Motor neuron (in vitro differentiated cells): ENCODE results near the gene ANKRD36C. TPM values are rescaled to one million over a fixed set of nuclear protein-coding genes. Genes with fewer than 3 reads are reported as not detected.
"Not testable (repeated sequence)": the region's sequence is repeated elsewhere in the genome, so short reads cannot be mapped to it uniquely, and the experiment has no call there.

Experiments
- ATAC-seq, 8 experiments: fragments of 200-7000 bp; cut with Tn5 transposase; replicated peaks in 6 of 8; 2 replicates each; pipeline ENCODE4 v1.8.0; 2021; ENCODE audit warnings: mild to moderate bottlenecking in 8 of 8, moderate library complexity in 8 of 8
- H3K27ac ChIP-seq, 2 donors: fragments of 250-450 bp; sonication (Bioruptor Pico); 2 replicates each; pipeline ENCODE4 v1.9.0; 2021; ENCODE audit warnings: antibody characterized with exemption in 2 of 2, mild to moderate bottlenecking in 2 of 2, moderate library complexity in 1 of 2
- H3K4me1 ChIP-seq, 2 donors: fragments of 250-450 bp; sonication (Bioruptor Pico); replicated peaks in 1 of 2; 2 replicates each; pipeline ENCODE4 v1.6.1; 2021; ENCODE audit warnings: antibody characterized with exemption in 2 of 2, mild to moderate bottlenecking in 2 of 2, moderate library complexity in 1 of 2
- H3K4me3 ChIP-seq, 5 donors: fragments of 250-450 bp; sonication (Bioruptor Pico); 2 replicates each; pipeline ENCODE4 v1.9.0; 2021; ENCODE audit warnings: antibody characterized with exemption in 5 of 5, mild to moderate bottlenecking in 5 of 5, moderate library complexity in 4 of 5
- WGBS, 10 experiments: fragments of 450-650 bp; shearing (Covaris generic); methylation state at CpG; one replicate each; pipeline ENCODE4 v1.0.0; 2022; 5-methylcytosine and 5-hydroxymethylcytosine counted together
- in situ Hi-C, 9 experiments: fragments of 400-800 bp; cut with MboI; loops; one replicate each; pipeline ENCODE4 v1.15.0; 2021; ENCODE audit warnings: low sequenced_read_pairs in 9 of 9, low pct_unique_long_range_greater_than_20kb in 2 of 9; ENCODE audit not compliant: unreplicated experiment in 9 of 9
- total RNA-seq, 8 experiments: library from RNA; unstranded; fragments of 300-600 nt; gene quantifications; 2 replicates each; pipeline versions ENCODE4 v1.2.3 to v1.2.4, GENCODE V29; 2022

ANKRD36C gene
- 10 to 100 TPM in 7 of 8 experiments, 1 to 10 TPM in 1; 8.7 to 78.5 (median 39.5) TPM for total RNA-seq

DNA sequence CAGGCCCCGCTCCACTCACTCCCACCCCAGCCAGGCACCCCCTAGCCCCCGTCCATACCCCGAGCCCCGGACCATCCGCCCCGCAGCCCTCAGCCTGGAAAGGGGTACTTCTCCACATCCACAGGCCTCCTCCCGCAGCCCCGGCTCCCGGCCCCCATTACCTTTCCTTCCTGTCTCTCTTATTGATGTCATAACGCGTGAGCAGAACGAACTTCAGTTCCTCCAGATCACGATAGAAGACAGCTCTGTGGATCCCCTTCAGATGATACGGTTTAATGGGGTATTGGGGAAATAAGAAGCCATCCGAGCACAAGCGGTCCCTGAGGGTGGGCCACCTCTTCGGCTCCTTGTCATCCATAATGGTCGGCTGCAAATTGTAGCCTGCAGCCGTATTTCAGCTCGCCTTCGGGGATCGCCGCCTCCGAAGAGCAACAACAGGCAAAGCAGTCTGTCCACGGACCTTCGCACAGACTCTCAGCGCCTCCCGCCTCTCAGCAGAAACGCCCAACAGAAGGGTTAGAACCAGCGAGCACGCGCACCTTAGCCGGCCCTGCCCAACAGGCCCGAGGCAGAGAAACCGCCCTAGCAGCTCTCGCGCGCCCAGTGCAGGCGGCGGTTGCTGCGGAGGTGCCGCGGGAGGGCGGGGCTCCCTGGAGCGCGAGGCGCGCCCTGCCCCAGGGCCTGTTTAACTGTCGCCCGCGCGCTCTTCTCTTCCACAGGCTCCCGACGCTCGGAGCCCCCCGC lies at the start of gene ANKRD36C:
ANKRD36C (minus strand) TSS at position 474 of the 744 bp plus-strand sequence; CDS start at position 358, 116 bp downstream.
- in situ Hi-C loops, result not testable (repeated sequence)
- WGBS, 10 experiments, result 0 to 4% methylated on average over 1 to 5 of the region's 56 CpGs; no CpG with 5 or more reads in 8 of the 10 experiments
- peak within 1 kb of the TSS; percentile 89 to 98 for H3K27ac ChIP-seq

GRCh38 chr2:96035554-96035953 lies 43.9 kb upstream of the ANKRD36C start:
- H3K4me1 ChIP-seq, H3K4me3 ChIP-seq, H3K27ac ChIP-seq, in situ Hi-C loops: not testable (repeated sequence)
- peak in 2 of 8 experiments; percentile 37 to 39 for ATAC-seq
- no CpG with 5 or more reads among the region's 14 CpGs for WGBS, 10 experiments

More for the DNA sequence above, at the start of gene ANKRD36C:
- ATAC-seq, result peak; percentile 85 to 94 (median 93)
- H3K4me3 ChIP-seq, result peak within 1 kb of the TSS; percentile 66 to 92 (median 73)
- not testable (repeated sequence) for H3K4me1 ChIP-seq

- H3K27ac ChIP-seq, H3K4me1 ChIP-seq, in situ Hi-C loops, H3K4me3 ChIP-seq: not testable (repeated sequence)
- peak in 2 of 8 experiments; percentile 51 to 75 for ATAC-seq
- WGBS, 10 experiments, result no CpG with 5 or more reads among the region's 34 CpGs
Observed at GRCh38 chr2:96034792-96035191, 43.2 kb upstream of the ANKRD36C start, which contains the start of gene GPAT2. GPAT2 (minus strand) TSS chr2:96034916; CDS start chr2:96032359, 2,557 bp downstream.

GRCh38 chr2:96033997-96034396 lies 42.4 kb upstream of the ANKRD36C start:
- H3K4me1 ChIP-seq, in situ Hi-C loops, H3K27ac ChIP-seq, H3K4me3 ChIP-seq: not testable (repeated sequence)
- ATAC-seq, result peak in 3 of 8 experiments; percentile 41 to 62 (median 42)
- WGBS, 10 experiments, result no CpG with 5 or more reads among the region's 9 CpGs

DNA sequence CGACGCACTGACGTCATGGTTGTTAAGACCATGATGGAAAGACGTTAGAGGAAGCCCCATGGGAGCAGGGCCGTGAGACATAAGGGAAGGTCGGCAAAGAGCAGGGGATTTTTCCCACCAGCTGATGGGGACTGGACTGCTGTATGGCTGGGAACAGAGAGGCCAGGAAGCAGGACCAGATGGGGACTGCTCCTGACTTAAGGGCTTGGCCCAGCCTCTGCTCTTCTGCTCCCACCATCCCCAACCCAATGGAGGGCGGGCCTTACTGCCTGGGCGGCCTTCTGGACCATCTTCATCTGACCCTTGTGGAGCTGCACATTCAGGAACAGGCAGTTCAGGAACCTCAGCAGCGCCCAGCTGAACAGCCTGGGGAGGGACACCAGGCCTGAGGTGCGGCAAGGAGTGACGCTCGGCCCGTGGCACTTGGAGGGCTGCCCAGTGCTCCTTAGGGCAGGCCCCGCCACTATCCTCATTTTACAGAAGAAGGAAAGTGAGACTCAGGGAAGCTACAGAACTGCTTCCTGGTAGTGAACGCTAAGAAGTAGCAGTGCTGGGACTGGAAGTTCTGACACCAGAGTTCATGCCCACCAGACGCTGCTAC lies 36.2 kb upstream of the ANKRD36C start:
- H3K4me1 ChIP-seq, H3K4me3 ChIP-seq, in situ Hi-C loops, ATAC-seq, H3K27ac ChIP-seq: not testable (repeated sequence)
- WGBS, 10 experiments, result no CpG with 5 or more reads among the region's 16 CpGs

GRCh38 chr2:96025755-96026154 lies 34.1 kb upstream of the ANKRD36C start:
- no CpG with 5 or more reads among the region's 6 CpGs for WGBS, 10 experiments
- ATAC-seq, in situ Hi-C loops, H3K27ac ChIP-seq, H3K4me3 ChIP-seq, H3K4me1 ChIP-seq: not testable (repeated sequence)

DNA sequence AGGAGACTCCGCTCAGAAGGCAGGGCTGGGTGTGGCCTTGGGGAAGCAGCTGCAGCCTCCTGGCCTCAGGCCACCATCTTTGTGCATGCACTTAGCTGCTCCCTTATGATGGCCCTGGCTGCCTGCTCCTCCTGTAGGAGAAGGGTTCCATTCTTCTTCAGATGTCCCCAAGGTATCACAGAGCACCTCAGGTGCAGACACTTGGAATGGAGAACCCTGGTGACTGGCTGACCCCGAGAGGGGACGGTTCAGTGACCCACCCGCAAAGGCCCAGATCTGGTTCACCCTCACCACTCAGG lies 33.5 kb upstream of the ANKRD36C start:
- Histone ChIP-seq H3K4me3 (no peak overlapping the region), H3K27ac (no peak overlapping the region), H3K4me1 (peaks cover 0 to 3% of the 10 kb centered on the region in 2 donors)
- in situ Hi-C loops, result no loop called here
- WGBS, 10 experiments, result 100% methylated on average over 1 of the region's 4 CpGs; no CpG with 5 or more reads in 9 of the 10 experiments
- ATAC-seq, result peak in 3 of 8 experiments; percentile 75 to 89 (median 84)

GRCh38 chr2:96024336-96025193 lies 32.9 kb upstream of the ANKRD36C start:
- Histone ChIP-seq H3K4me3 (no peak overlapping the region), H3K4me1 (peaks cover 0 to 3% of the 10 kb centered on the region in 2 donors), H3K27ac (no peak overlapping the region)
- no CpG with 5 or more reads among the region's 27 CpGs for WGBS, 10 experiments
- no peak for ATAC-seq
- in situ Hi-C loops, result loop anchor here in 2 of 9 experiments (25.0 kb wide), 2 partner anchors 88 to 238 kb away; partner anchors contain the start of genes ADRA2B (in 2 of the 2), CIAO1 (in 1 of the 2) and TMEM127 (in 1 of the 2)

- not testable (repeated sequence) for H3K4me3 ChIP-seq, H3K27ac ChIP-seq, ATAC-seq, H3K4me1 ChIP-seq
- in situ Hi-C loops, result loop anchor here in 2 of 9 experiments (25.0 kb wide), 2 partner anchors 89 to 239 kb away; partner anchors contain the start of genes ADRA2B (in 2 of the 2), CIAO1 (in 1 of the 2) and TMEM127 (in 1 of the 2)
- WGBS, 10 experiments, result no CpG with 5 or more reads among the region's 7 CpGs
Observed at GRCh38 chr2:96023701-96024100, 32.1 kb upstream of the ANKRD36C start.

GRCh38 chr2:96022701-96023447 lies 31.2 kb upstream of the ANKRD36C start:
- peak; percentile 85 to 98 (median 97) for ATAC-seq
- not testable (repeated sequence) for H3K4me3 ChIP-seq, H3K4me1 ChIP-seq, H3K27ac ChIP-seq
- WGBS, 10 experiments, result 29% methylated on average over 2 of the region's 19 CpGs; no CpG with 5 or more reads in 9 of the 10 experiments
- in situ Hi-C loops, result loop anchor here in 2 of 9 experiments (25.0 kb wide), 2 partner anchors 89 to 239 kb away; partner anchors contain the start of genes ADRA2B (in 2 of the 2), CIAO1 (in 1 of the 2) and TMEM127 (in 1 of the 2)

DNA sequence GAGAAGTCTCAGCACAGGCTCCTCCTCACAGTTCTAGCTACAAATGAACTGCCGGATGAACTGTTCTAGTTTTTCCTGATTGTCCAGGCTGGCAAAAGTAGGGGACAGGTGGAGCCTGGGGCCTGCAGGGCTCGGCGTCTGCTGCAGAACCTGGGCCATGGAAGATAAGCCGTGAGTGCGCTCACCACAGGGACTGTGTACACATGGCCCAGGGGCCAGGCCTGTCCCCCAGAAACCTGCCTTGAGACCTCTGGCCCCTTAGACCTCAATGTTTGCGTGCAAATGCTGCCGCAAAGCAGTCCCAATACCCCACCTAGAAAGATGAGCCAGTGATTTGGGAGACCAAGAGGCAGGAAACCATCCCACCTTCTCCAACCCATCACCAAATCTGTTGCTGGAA lies 30.5 kb upstream of the ANKRD36C start:
- not testable (repeated sequence) for H3K4me1 ChIP-seq, H3K27ac ChIP-seq, H3K4me3 ChIP-seq, ATAC-seq
- in situ Hi-C loops, result loop anchor here in 2 of 9 experiments (25.0 kb wide), 2 partner anchors 90 to 240 kb away; partner anchors contain the start of genes ADRA2B (in 2 of the 2), CIAO1 (in 1 of the 2) and TMEM127 (in 1 of the 2)
- no CpG with 5 or more reads among the region's 7 CpGs for WGBS, 10 experiments

- H3K4me1 ChIP-seq, ATAC-seq, H3K4me3 ChIP-seq, H3K27ac ChIP-seq: not testable (repeated sequence)
- 67 to 80% methylated on average over 1 of the region's 4 CpGs; no CpG with 5 or more reads in 8 of the 10 experiments for WGBS, 10 experiments
- in situ Hi-C loops, result loop anchor here in 2 of 9 experiments (25.0 kb wide), 2 partner anchors 91 to 241 kb away; partner anchors contain the start of genes ADRA2B (in 2 of the 2), CIAO1 (in 1 of the 2) and TMEM127 (in 1 of the 2)
Observed at GRCh38 chr2:96021142-96021541, 29.5 kb upstream of the ANKRD36C start.
